Stimulated activated CD4-positive, alpha-beta T cell treated with anti-CD3 and anti-CD28 coated beads, Interleukin-15, amount 100 ng/mL, for 24 hours (primary cell): ENCODE results near the gene GJB5.
"Not testable (repeated sequence)": the region's sequence is repeated elsewhere in the genome, so short reads cannot be mapped to it uniquely, and the experiment has no call there.

Source experiments
- DNase-seq: peaks from one replicate; pipeline ENCODE4 v3.0.0-alpha.2; 2020

GJB5 gene

GRCh38 chr1:34754964-34755637 lies at the start of gene GJB5:
Gene GJB5, plus strand, starts transcription at chr1:34755047. Its CDS starts 2,284 bp downstream, at chr1:34757331.
- no peak for DNase-seq

GRCh38 chr1:34705077-34705476 lies 49.8 kb upstream of the GJB5 start:
- no peak for DNase-seq

- no peak for DNase-seq
Observed at GRCh38 chr1:34708106-34708505, 46.7 kb upstream of the GJB5 start.

- DNase-seq: no peak
Observed at GRCh38 chr1:34709547-34709946, 45.3 kb upstream of the GJB5 start.

GRCh38 chr1:34710812-34711211 lies 44.0 kb upstream of the GJB5 start:
- no peak for DNase-seq

- DNase-seq: no peak
Observed at GRCh38 chr1:34711485-34711884, 43.4 kb upstream of the GJB5 start.

- no peak for DNase-seq
Observed at GRCh38 chr1:34712007-34712688, 42.7 kb upstream of the GJB5 start.

GRCh38 chr1:34713443-34713842 lies 41.4 kb upstream of the GJB5 start:
- DNase-seq: no peak

GRCh38 chr1:34714386-34714785 lies 40.5 kb upstream of the GJB5 start:
- no peak for DNase-seq

GRCh38 chr1:34715139-34715538 lies 39.7 kb upstream of the GJB5 start:
- DNase-seq: no peak

- DNase-seq: no peak
Observed at GRCh38 chr1:34721241-34721640, 33.6 kb upstream of the GJB5 start.

GRCh38 chr1:34721646-34722355 lies 33.0 kb upstream of the GJB5 start:
- DNase-seq: no peak

- DNase-seq: no peak
Observed at GRCh38 chr1:34726861-34727260, 28.0 kb upstream of the GJB5 start.

GRCh38 chr1:34730485-34730884 lies 24.4 kb upstream of the GJB5 start:
- no peak for DNase-seq

- not testable (repeated sequence) for DNase-seq
Observed at GRCh38 chr1:34732831-34733230, 22.0 kb upstream of the GJB5 start.

GRCh38 chr1:34736692-34737091 lies 18.2 kb upstream of the GJB5 start:
- no peak for DNase-seq

- not testable (repeated sequence) for DNase-seq
Observed at GRCh38 chr1:34737236-34737635, 17.6 kb upstream of the GJB5 start.

GRCh38 chr1:34739613-34740012 lies 15.2 kb upstream of the GJB5 start:
- DNase-seq: no peak

GRCh38 chr1:34740161-34740868 lies 14.5 kb upstream of the GJB5 start:
- no peak for DNase-seq

- peak; percentile 88 for DNase-seq
Observed at GRCh38 chr1:34742667-34743270, 12.1 kb upstream of the GJB5 start.

- no peak for DNase-seq
Observed at GRCh38 chr1:34743775-34744174, 11.1 kb upstream of the GJB5 start.

- DNase-seq: no peak
Observed at GRCh38 chr1:34744851-34745250, 10.0 kb upstream of the GJB5 start.

- DNase-seq: no peak
Observed at GRCh38 chr1:34745666-34746065, 9.2 kb upstream of the GJB5 start.
